Measurements from ENCODE around the gene LGR4. TPM values are rescaled to one million over a fixed set of nuclear protein-coding genes. Genes with fewer than 3 reads are reported as not detected.

The LGR4 gene
- total and polyA plus RNA-seq, 2 of the 13 experiments (the other 11 are each of a cell fraction or from before 2014, with no cell fraction given): 42.1 to 68.7 TPM

- 100% methylated on average over 1 of the region's 1 CpG for WGBS (ENCODE audit: low lambda C conversion rate)
- H4K20me1 ChIP-seq (ENCODE audit: insufficient read depth, low read length): peaks cover 10% of the 10 kb centered on the region
- no peak for DNase-seq (ENCODE audit: low spot score)
- in situ Hi-C loops (cut with HindIII; ENCODE audit: extremely low pct_ligation_motif_present, low pct_unique_long_range_greater_than_20kb): loop anchor here (5.0 to 25.0 kb wide), 2 partner anchors 314 to 734 kb away; no protein-coding TSS in a partner anchor
- no peak overlapping the region for H3K27ac ChIP-seq (ENCODE audit: extremely low read length, insufficient read depth, low read length)
- H3K79me2 ChIP-seq (ENCODE audit: insufficient read depth, low read length): peaks cover 13% of the 10 kb centered on the region
- FAIRE-seq: no peak
- peaks cover 11 to 64% of the 10 kb centered on the region in 2 experiments for H3K36me3 ChIP-seq (replicated peaks in 1 of 2; ENCODE audit: control insufficient read depth in 1 of 2, insufficient read depth in 2 of 2, low read length in 2 of 2)
- ChIA-PET CTCF (ENCODE audit: low intra/inter-chr PET ratio, low total read pairs) (no interaction called here), POLR2A (interaction anchor here (1.3 kb wide), 1 partner anchor 21 kb away, joined by 4 read pairs; no protein-coding TSS in a partner anchor)
- no peak overlapping the region for H3K9ac ChIP-seq (ENCODE audit: insufficient read depth, low read depth, low read length)
- TF ChIP-seq ZNF296 (CRISPR knock-in tag; conservative IDR thresholded peaks at IDR 0.05): no peak
- TF ChIP-seq BRCA1 (CRISPR knock-in tag; IDR thresholded peaks at IDR 0.05): no peak
- TF ChIP-seq ARHGAP35 (CRISPR knock-in tag; IDR thresholded peaks at IDR 0.05; ENCODE audit: borderline replicate concordance): no peak
- no peak for TF ChIP-seq SRSF4 (IDR thresholded peaks at IDR 0.05; ENCODE audit: low read depth, low read length, poor library complexity, severe bottlenecking)
- TF ChIP-seq FOXJ3 (CRISPR knock-in tag; IDR thresholded peaks at IDR 0.05; ENCODE audit: borderline replicate concordance): no peak
- no peak for TF ChIP-seq KLF9 (CRISPR knock-in tag; IDR thresholded peaks at IDR 0.05; ENCODE audit: low read depth)
- TF ChIP-seq ZSCAN5A (CRISPR knock-in tag; IDR thresholded peaks at IDR 0.05; ENCODE audit: borderline replicate concordance): no peak
- TF ChIP-seq TAF1 (CRISPR knock-in tag; IDR thresholded peaks at IDR 0.05): no peak
- no peak for TF ChIP-seq ELF3 (CRISPR knock-in tag; IDR thresholded peaks at IDR 0.05)
- no peak for TF ChIP-seq REXO4 (CRISPR knock-in tag; IDR thresholded peaks at IDR 0.05; ENCODE audit: borderline replicate concordance)
- no peak for TF ChIP-seq NPAS2 (CRISPR knock-in tag; IDR thresholded peaks at IDR 0.05; ENCODE audit: borderline replicate concordance)
- no peak for TF ChIP-seq SMAD9 (CRISPR knock-in tag; IDR thresholded peaks at IDR 0.05)
- no peak for TF ChIP-seq HMGXB4 (CRISPR knock-in tag; IDR thresholded peaks at IDR 0.05; ENCODE audit: borderline replicate concordance in 1 of 2, low read depth in 1 of 2)
- TF ChIP-seq JARID2 (CRISPR knock-in tag; IDR thresholded peaks at IDR 0.05; ENCODE audit: insufficient replicate concordance): no peak
- H3K4me3 ChIP-seq (replicated peaks in 1 of 3; ENCODE audit: insufficient read depth in 1 of 3, low read depth in 2 of 3, low read length in 3 of 3): no peak overlapping the region
- no peak for ATAC-seq
- no peaks in the 10 kb centered on the region for H3K27me3 ChIP-seq (ENCODE audit: control insufficient read depth in 1 of 2, insufficient read depth in 2 of 2, low read length in 2 of 2)
- no peaks in the 10 kb centered on the region for H3K9me3 ChIP-seq (ENCODE audit: low read length)
- no peak overlapping the region for H2AFZ ChIP-seq (ENCODE audit: low read length)
- BruUV-seq (replicated peaks): no TSS peak
- H3K4me1 ChIP-seq (ENCODE audit: insufficient read depth, low read length): no peaks in the 10 kb centered on the region
- H3K4me2 ChIP-seq (ENCODE audit: low read depth, low read length): no peak overlapping the region
- intact Hi-C loops (cut with micrococcal nuclease; ENCODE audit: unreplicated experiment): loop anchor here (5.0 kb wide), 1 partner anchor 1836 kb away; no protein-coding TSS in a partner anchor
Measured at GRCh38 chr11:27496461-27496860, 23.9 kb upstream of the LGR4 start.

All from HepG2 (cell line).